GM12878 (cell line): ENCODE data around the gene SENP3. TPM values are rescaled to one million over a fixed set of nuclear protein-coding genes. Genes with fewer than 3 reads are reported as not detected.

ENCODE experiments used
- ATF2 ChIP-seq: IDR thresholded peaks from 2 replicates; pipeline ENCODE4 v1.6.1; 2012; ENCODE audit warnings: low read length, inconsistent platforms
- BACH1 ChIP-seq: fragments of 450-650 bp; IDR thresholded peaks from 2 replicates; pipeline ENCODE4 v1.6.1; 2017; ENCODE audit warnings: mild to moderate bottlenecking, borderline replicate concordance
- CEBPB ChIP-seq, 2 experiments: fragments of 150-350 bp in 1 of 2; IDR thresholded peaks; 2 replicates each; pipeline ENCODE4 v1.6.1; 2012 to 2014; ENCODE audit warnings: low read depth in 2 of 2, low read length in 2 of 2, borderline replicate concordance in 1 of 2, inconsistent platforms in 1 of 2
- CHD2 ChIP-seq: IDR thresholded peaks from 2 replicates; pipeline ENCODE4 v1.6.1; 2011; ENCODE audit warnings: low read depth, low read length, improper control_type of control experiment, borderline replicate concordance
- CREB1 ChIP-seq: IDR thresholded peaks from 2 replicates; pipeline ENCODE4 v1.6.1; 2012; ENCODE audit warnings: low read depth, mild to moderate bottlenecking, inconsistent platforms
- E2F4 ChIP-seq: IDR thresholded peaks from 2 replicates; pipeline ENCODE4 v1.6.1; 2012; ENCODE audit warnings: low read depth, low read length, improper control_type of control experiment
- EZH2 ChIP-seq: IDR thresholded peaks from 2 replicates; pipeline ENCODE4 v1.6.1; 2012; ENCODE audit warnings: low read depth, mild to moderate bottlenecking, control low read depth, inconsistent platforms, low read length, borderline replicate concordance; ENCODE audit not compliant: control insufficient read depth
- GATAD2B ChIP-seq: fragments of 450-650 bp; conservative IDR thresholded peaks from 2 replicates; pipeline ENCODE4 v1.6.1; 2017; ENCODE audit warnings: low read depth, mild to moderate bottlenecking, moderate library complexity
- IRF4 ChIP-seq: IDR thresholded peaks from 2 replicates; pipeline ENCODE4 v1.6.1; 2011; ENCODE audit warnings: low read depth, low read length
- JUND ChIP-seq: IDR thresholded peaks from 2 replicates; pipeline ENCODE4 v1.6.1; 2012; ENCODE audit warnings: low read depth, mild to moderate bottlenecking, low read length, improper control_type of control experiment, moderate library complexity
- KAT2A ChIP-seq: conservative IDR thresholded peaks from 2 replicates; pipeline ENCODE4 v1.6.1; 2011; ENCODE audit warnings: low read depth, low read length; ENCODE audit not compliant: control insufficient read depth
- MYC ChIP-seq: IDR thresholded peaks from 2 replicates; pipeline ENCODE4 v1.6.1; 2011; ENCODE audit warnings: mild to moderate bottlenecking, low read length, moderate library complexity, inconsistent platforms; ENCODE audit not compliant: insufficient read depth, insufficient replicate concordance, insufficient read length, severe bottlenecking
- POLR2A ChIP-seq: IDR thresholded peaks from 2 replicates; pipeline ENCODE4 v1.6.1; 2011; ENCODE audit warnings: low read depth, mild to moderate bottlenecking, low read length
- RAD21 ChIP-seq: IDR thresholded peaks from 2 replicates; pipeline ENCODE4 v1.6.1; 2011; ENCODE audit warnings: mild to moderate bottlenecking, low read depth, low read length, moderate library complexity; ENCODE audit not compliant: insufficient read depth
- RFX5 ChIP-seq: IDR thresholded peaks from 2 replicates; pipeline ENCODE4 v1.6.1; 2011; ENCODE audit warnings: low read depth, low read length, improper control_type of control experiment
- ZBED1 ChIP-seq: IDR thresholded peaks from 2 replicates; pipeline ENCODE4 v1.6.1; 2016; ENCODE audit warnings: borderline replicate concordance
- ZNF24 ChIP-seq: fragments of 450-650 bp; IDR thresholded peaks from 2 replicates; pipeline ENCODE4 v1.6.1; 2017; ENCODE audit warnings: antibody characterized with exemption, mild to moderate bottlenecking
- polyA plus RNA-seq, 11 experiments: library from polyadenylated mRNA; depleted of rRNA in 4 of 11; unstranded in 6 of 11; stranded (reverse) in 5 of 11; fragments of >200 nt; fragmentation: Nextera tagmentation in 4 of 11; fragmentation: Illumina TruSeq in 1 of 11; extraction: Ambion mirVana in 4 of 11; extraction: Trizol in 1 of 11; gene quantifications; 1 replicate in 1 of 11; 2 replicates in 10 of 11; pipeline versions ENCODE4 v1.2.1 to v1.2.3, GENCODE V29; 2011 to 2016; ENCODE audit warnings: inconsistent platforms in 2 of 11, missing spikeins in 2 of 11, low read depth in 1 of 11
- total RNA-seq, 4 experiments: library from RNA; depleted of rRNA in 3 of 4; stranded (reverse); fragments of >200 nt in 3 of 4; fragmentation: Illumina TruSeq in 1 of 4; extraction: Trizol in 1 of 4; gene quantifications; 2 replicates each; pipeline versions ENCODE4 v1.2.1 to v1.2.3, GENCODE V29; 2013 to 2021
- TF ChIP-seq, protein P1 (sequence below): fragments of 450-650 bp; IDR thresholded peaks from 2 replicates; pipeline ENCODE4 v1.6.1; 2017; ENCODE audit warnings: mild to moderate bottlenecking, moderate library complexity
- TF ChIP-seq, protein P2 (sequence below): fragments of 450-650 bp; conservative IDR thresholded peaks from 2 replicates; pipeline ENCODE4 v1.6.1; 2017; ENCODE audit warnings: mild to moderate bottlenecking, moderate library complexity

The SENP3 gene
- total and polyA plus RNA-seq, 10 of the 15 experiments (the other 5 are each of a cell fraction or from before 2014, with no cell fraction given) = 1.8 to 113 (median 72.3) TPM

GRCh38 chr17:7573324-7574080 lies 11.8 kb downstream of the SENP3 start (continued):
- TF ChIP-seq CHD2 = peak; percentile 82
- TF ChIP-seq KAT2A = no peak
- TF ChIP-seq ZNF24 = peak; percentile 70; the same call in 1 of the 2 replicates
- no peak for TF ChIP-seq EZH2
- TF ChIP-seq CREB1 = peak; percentile 83
- TF ChIP-seq E2F4 = no peak
- TF ChIP-seq RFX5 = 0 out of 2 replicates have a peak, but pooled peaks have one; percentile 19
- no peak for TF ChIP-seq IRF4
- peak; percentile 35; the same call in 1 of the 2 replicates for TF ChIP-seq JUND
- 0 out of 2 replicates have a peak, but pooled peaks have one; percentile 1 for TF ChIP-seq ATF2
- TF ChIP-seq, protein P1, sequence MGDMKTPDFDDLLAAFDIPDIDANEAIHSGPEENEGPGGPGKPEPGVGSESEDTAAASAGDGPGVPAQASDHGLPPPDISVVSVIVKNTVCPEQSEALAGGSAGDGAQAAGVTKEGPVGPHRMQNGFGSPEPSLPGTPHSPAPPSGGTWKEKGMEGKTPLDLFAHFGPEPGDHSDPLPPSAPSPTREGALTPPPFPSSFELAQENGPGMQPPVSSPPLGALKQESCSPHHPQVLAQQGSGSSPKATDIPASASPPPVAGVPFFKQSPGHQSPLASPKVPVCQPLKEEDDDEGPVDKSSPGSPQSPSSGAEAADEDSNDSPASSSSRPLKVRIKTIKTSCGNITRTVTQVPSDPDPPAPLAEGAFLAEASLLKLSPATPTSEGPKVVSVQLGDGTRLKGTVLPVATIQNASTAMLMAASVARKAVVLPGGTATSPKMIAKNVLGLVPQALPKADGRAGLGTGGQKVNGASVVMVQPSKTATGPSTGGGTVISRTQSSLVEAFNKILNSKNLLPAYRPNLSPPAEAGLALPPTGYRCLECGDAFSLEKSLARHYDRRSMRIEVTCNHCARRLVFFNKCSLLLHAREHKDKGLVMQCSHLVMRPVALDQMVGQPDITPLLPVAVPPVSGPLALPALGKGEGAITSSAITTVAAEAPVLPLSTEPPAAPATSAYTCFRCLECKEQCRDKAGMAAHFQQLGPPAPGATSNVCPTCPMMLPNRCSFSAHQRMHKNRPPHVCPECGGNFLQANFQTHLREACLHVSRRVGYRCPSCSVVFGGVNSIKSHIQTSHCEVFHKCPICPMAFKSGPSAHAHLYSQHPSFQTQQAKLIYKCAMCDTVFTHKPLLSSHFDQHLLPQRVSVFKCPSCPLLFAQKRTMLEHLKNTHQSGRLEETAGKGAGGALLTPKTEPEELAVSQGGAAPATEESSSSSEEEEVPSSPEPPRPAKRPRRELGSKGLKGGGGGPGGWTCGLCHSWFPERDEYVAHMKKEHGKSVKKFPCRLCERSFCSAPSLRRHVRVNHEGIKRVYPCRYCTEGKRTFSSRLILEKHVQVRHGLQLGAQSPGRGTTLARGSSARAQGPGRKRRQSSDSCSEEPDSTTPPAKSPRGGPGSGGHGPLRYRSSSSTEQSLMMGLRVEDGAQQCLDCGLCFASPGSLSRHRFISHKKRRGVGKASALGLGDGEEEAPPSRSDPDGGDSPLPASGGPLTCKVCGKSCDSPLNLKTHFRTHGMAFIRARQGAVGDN = peak; percentile 49; the same call in 1 of the 2 replicates
- peak; percentile 80 for TF ChIP-seq POLR2A
- peak; percentile 67; the same call in 1 of the 2 replicates for TF ChIP-seq BACH1
- TF ChIP-seq GATAD2B = no peak
- peak; percentile 86 for TF ChIP-seq MYC
- TF ChIP-seq CEBPB (IDR thresholded peaks at IDR 0.05; ENCODE audit: borderline replicate concordance in 1 of 2, low read depth in 2 of 2, low read length in 2 of 2) = peak in 1 of 2 experiments; percentile 97; a peak in 2 of 4 replicates
- peak; percentile 78; the same call in 1 of the 2 replicates for TF ChIP-seq ZBED1
- TF ChIP-seq RAD21 = no peak
- TF ChIP-seq, protein P2, sequence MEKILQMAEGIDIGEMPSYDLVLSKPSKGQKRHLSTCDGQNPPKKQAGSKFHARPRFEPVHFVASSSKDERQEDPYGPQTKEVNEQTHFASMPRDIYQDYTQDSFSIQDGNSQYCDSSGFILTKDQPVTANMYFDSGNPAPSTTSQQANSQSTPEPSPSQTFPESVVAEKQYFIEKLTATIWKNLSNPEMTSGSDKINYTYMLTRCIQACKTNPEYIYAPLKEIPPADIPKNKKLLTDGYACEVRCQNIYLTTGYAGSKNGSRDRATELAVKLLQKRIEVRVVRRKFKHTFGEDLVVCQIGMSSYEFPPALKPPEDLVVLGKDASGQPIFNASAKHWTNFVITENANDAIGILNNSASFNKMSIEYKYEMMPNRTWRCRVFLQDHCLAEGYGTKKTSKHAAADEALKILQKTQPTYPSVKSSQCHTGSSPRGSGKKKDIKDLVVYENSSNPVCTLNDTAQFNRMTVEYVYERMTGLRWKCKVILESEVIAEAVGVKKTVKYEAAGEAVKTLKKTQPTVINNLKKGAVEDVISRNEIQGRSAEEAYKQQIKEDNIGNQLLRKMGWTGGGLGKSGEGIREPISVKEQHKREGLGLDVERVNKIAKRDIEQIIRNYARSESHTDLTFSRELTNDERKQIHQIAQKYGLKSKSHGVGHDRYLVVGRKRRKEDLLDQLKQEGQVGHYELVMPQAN = peak; percentile 98
